ENCODE results near the gene DGKD.

Gene DGKD

GRCh38 chr2:233461481-233461891, 107.2 kb downstream of the DGKD start:
- no peak for DNase-seq (ENCODE audit: low read depth)

- no peak for DNase-seq (ENCODE audit: low read depth)
Observed at GRCh38 chr2:233462202-233462785, 108.0 kb downstream of the DGKD start.

GRCh38 chr2:233462826-233463470, 108.7 kb downstream of the DGKD start:
- DNase-seq (ENCODE audit: low read depth): no peak

GRCh38 chr2:233463586-233463985, 109.3 kb downstream of the DGKD start:
- DNase-seq (ENCODE audit: low read depth): no peak

- no peak for DNase-seq (ENCODE audit: low read depth)
Observed at GRCh38 chr2:233464056-233464455, 109.8 kb downstream of the DGKD start.

GRCh38 chr2:233464531-233465240, 110.4 kb downstream of the DGKD start:
- no peak for DNase-seq (ENCODE audit: low read depth)

- DNase-seq (ENCODE audit: low read depth): no peak
Observed at GRCh38 chr2:233466991-233467603, 112.8 kb downstream of the DGKD start.

- no peak for DNase-seq (ENCODE audit: low read depth)
Observed at GRCh38 chr2:233468047-233468740, 113.9 kb downstream of the DGKD start.

GRCh38 chr2:233468741-233469110, 114.4 kb downstream of the DGKD start:
- no peak for DNase-seq (ENCODE audit: low read depth)

GRCh38 chr2:233469261-233470010, 115.1 kb downstream of the DGKD start:
- DNase-seq (ENCODE audit: low read depth): no peak

GRCh38 chr2:233470011-233470687, 115.9 kb downstream of the DGKD start:
- DNase-seq (ENCODE audit: low read depth): no peak

- DNase-seq (ENCODE audit: low read depth): no peak
Observed at GRCh38 chr2:233470839-233471238, 116.5 kb downstream of the DGKD start.

- DNase-seq (ENCODE audit: low read depth): no peak
Observed at GRCh38 chr2:233471291-233472035, 117.2 kb downstream of the DGKD start.

- no peak for DNase-seq (ENCODE audit: low read depth)
Observed at GRCh38 chr2:233473386-233473791, 119.1 kb downstream of the DGKD start.

- DNase-seq (ENCODE audit: low read depth): no peak
Observed at GRCh38 chr2:233473878-233474277, 119.6 kb downstream of the DGKD start.

GRCh38 chr2:233474308-233475160, 120.2 kb downstream of the DGKD start:
- DNase-seq (ENCODE audit: low read depth): no peak

- DNase-seq (ENCODE audit: low read depth): no peak
Observed at GRCh38 chr2:233476063-233476410, 121.7 kb downstream of the DGKD start.

- DNase-seq (ENCODE audit: low read depth): no peak
Observed at GRCh38 chr2:233476651-233477547, 122.6 kb downstream of the DGKD start.
